ENCODE measurements around the gene C3.

Gene C3

DNA sequence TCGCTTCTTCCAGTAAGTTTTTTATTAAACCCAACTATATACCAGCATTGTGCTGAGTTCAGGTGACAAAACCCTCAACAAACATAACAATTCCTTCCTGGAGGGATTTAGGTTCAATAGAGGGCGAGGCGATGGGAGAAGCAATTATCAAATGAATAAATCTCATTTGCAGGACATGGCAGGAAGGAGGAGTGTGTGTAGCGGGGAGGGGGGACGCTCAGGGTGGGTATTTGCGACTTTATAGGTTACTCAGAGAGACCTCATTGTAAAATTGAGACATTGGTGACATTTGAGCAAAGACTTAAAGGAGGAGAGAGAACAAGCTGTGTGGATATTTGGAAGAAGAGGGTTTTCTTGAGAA lies 3.9 kb downstream of the C3 start:
- H3K27ac ChIP-seq = no peak overlapping the region
- no peak for DNase-seq (ENCODE audit: low spot score)
- ChIA-PET POLR2A (ENCODE audit: low non-redundant PET) (no interaction called here), CTCF (interaction anchor here (0.6 kb wide), 1 partner anchor 541 kb away, joined by 9 read pairs; no protein-coding TSS in a partner anchor)
- TF ChIP-seq, protein P1, sequence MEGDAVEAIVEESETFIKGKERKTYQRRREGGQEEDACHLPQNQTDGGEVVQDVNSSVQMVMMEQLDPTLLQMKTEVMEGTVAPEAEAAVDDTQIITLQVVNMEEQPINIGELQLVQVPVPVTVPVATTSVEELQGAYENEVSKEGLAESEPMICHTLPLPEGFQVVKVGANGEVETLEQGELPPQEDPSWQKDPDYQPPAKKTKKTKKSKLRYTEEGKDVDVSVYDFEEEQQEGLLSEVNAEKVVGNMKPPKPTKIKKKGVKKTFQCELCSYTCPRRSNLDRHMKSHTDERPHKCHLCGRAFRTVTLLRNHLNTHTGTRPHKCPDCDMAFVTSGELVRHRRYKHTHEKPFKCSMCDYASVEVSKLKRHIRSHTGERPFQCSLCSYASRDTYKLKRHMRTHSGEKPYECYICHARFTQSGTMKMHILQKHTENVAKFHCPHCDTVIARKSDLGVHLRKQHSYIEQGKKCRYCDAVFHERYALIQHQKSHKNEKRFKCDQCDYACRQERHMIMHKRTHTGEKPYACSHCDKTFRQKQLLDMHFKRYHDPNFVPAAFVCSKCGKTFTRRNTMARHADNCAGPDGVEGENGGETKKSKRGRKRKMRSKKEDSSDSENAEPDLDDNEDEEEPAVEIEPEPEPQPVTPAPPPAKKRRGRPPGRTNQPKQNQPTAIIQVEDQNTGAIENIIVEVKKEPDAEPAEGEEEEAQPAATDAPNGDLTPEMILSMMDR (conservative IDR thresholded peaks at IDR 0.05; ENCODE audit: low read depth) = no peak

- TF ChIP-seq, protein P1 (conservative IDR thresholded peaks at IDR 0.05; ENCODE audit: low read depth) = no peak
- ChIA-PET CTCF (no interaction called here), POLR2A (ENCODE audit: low non-redundant PET) (no interaction called here)
- DNase-seq (ENCODE audit: low spot score) = no peak
- H3K27ac ChIP-seq = no peak overlapping the region
Measured at GRCh38 chr19:6714749-6715555, 5.5 kb downstream of the C3 start.

DNA sequence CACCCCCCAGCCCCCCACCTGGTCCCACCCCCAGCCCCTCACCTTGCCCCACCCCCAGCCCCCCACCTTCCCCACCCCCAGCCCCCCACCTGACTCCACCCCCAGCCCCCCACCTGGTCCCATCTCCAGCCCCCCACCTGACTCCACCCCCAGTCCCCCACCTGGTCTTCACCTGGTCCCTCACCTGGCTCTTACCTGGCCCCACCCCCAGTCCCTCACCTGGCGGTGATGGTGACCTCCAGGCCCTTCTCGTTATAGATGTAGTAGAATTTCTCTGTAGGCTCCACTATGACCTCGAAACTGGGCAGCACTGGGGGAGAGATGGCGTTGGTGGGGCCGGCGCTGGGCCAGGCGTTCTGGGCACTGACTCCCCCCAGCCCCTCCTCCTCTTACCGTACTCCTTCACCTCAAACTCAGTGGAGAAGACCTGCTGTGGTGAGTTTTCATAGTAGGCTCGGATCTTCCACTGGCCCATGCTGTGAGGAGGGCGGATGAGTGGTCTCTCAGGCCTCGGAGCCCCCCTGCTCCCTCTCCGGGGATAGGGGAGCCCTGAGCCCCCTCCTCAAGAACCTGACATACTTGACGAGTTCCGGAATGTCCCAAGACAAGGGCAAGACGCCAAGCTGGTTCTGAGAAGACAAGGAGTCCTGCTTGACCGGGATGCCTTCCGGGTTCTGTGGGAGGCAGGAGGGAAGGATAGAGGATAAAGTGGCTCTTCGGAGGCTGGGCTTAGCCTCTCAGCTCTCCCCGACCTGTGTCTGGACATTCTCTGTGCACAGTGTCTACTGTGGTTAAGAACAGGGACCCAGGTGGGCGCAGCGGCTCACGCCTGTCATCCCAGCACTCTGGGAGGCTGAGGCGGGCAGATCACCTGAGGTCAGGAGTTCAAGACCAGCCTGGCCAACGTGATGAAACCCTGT lies 6.4 kb downstream of the C3 start:
- TF ChIP-seq, protein P1 (conservative IDR thresholded peaks at IDR 0.05; ENCODE audit: low read depth) = no peak
- POLR2A ChIA-PET (ENCODE audit: low non-redundant PET) = no interaction called here
- no peak overlapping the region for H3K27ac ChIP-seq
- CTCF ChIA-PET = no interaction called here
- DNase-seq (ENCODE audit: low spot score) = no peak

- POLR2A ChIA-PET (ENCODE audit: low non-redundant PET) = no interaction called here
- no peak overlapping the region for H3K27ac ChIP-seq
- CTCF ChIA-PET = no interaction called here
- TF ChIP-seq, protein P1 (conservative IDR thresholded peaks at IDR 0.05; ENCODE audit: low read depth) = no peak
- DNase-seq (ENCODE audit: low spot score) = no peak
Measured at GRCh38 chr19:6712692-6713670, 7.5 kb downstream of the C3 start.

DNA sequence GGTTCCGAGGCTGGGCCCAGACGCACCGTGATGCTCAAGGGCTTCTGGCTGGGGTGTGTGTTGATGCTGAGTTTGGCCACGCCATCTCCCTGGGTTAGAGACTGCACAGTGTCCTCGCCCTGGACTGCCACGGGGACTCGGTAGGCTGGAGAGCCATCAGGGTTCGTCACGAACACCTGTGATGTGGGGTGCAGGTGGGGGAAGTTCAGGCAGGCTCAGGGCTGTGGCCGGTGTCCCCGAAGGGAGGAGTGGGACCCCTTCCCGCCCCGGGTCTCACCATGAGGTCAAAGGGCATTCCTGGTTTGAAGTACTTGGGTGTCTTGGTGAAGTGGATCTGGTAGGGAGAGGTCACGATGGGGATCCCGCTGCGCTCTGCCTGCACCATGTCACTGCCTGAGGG lies 8.2 kb downstream of the C3 start:
- no peak for DNase-seq (ENCODE audit: low spot score)
- ChIA-PET POLR2A (ENCODE audit: low non-redundant PET) (no interaction called here), CTCF (no interaction called here)
- no peak overlapping the region for H3K27ac ChIP-seq
- TF ChIP-seq, protein P1 (conservative IDR thresholded peaks at IDR 0.05; ENCODE audit: low read depth) = no peak

DNA sequence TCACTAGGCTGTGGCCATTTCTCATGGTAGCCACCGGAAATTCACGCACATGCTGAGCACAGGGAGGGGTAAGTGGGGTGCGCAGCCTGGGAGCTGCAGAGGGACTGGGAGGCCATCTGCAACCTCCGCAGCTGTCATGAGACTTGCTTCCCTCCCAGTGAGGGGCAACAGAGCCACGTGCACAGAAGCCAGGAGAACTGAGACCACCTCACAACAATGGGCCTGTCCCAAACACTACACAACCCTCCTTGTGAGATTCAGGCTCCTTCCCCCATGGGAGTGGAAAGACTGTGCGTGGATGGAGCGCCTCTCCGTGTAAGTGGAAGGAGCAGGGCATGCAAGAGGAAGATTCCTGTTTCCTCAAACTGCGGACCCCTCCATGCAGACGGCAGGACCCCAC lies 8.8 kb downstream of the C3 start:
- ChIA-PET POLR2A (ENCODE audit: low non-redundant PET) (no interaction called here), CTCF (no interaction called here)
- TF ChIP-seq, protein P1 (conservative IDR thresholded peaks at IDR 0.05; ENCODE audit: low read depth) = no peak
- no peak overlapping the region for H3K27ac ChIP-seq
- no peak for DNase-seq (ENCODE audit: low spot score)
